SK-N-SH (cell line): Measurements from ENCODE around the gene RXFP3.
"Not testable (repeated sequence)": the region's sequence is repeated elsewhere in the genome, so short reads cannot be mapped to it uniquely, and the experiment has no call there.

Experiments used
- CTCF ChIP-seq: fragments of 200-600 bp; sonication (generic); IDR thresholded peaks from 2 replicates; pipeline ENCODE4 v1.6.1; 2017; ENCODE audit warnings: antibody characterized with exemption, mild to moderate bottlenecking, moderate library complexity
- FOXM1 ChIP-seq: IDR thresholded peaks from 2 replicates; pipeline ENCODE4 v1.4.0; 2012; ENCODE audit warnings: low read depth, mild to moderate bottlenecking
- MAX ChIP-seq: IDR thresholded peaks from 2 replicates; pipeline ENCODE4 v1.4.0; 2012; ENCODE audit warnings: low read depth
- POLR2AphosphoS5 ChIP-seq: IDR thresholded peaks from 2 replicates; pipeline ENCODE4 v1.6.1; 2012; ENCODE audit warnings: low read depth, low read length
- RAD21 ChIP-seq: IDR thresholded peaks from 2 replicates; pipeline ENCODE4 v1.6.1; 2012; ENCODE audit warnings: mild to moderate bottlenecking, low read length
- REST ChIP-seq: IDR thresholded peaks from 2 replicates; pipeline ENCODE4 v1.6.1; 2012; ENCODE audit warnings: mild to moderate bottlenecking, low read depth, low read length, moderate library complexity
- RXRA ChIP-seq: IDR thresholded peaks from 2 replicates; pipeline ENCODE4 v1.4.0; 2012; ENCODE audit warnings: low read depth, mild to moderate bottlenecking, borderline replicate concordance
- YY1 ChIP-seq: IDR thresholded peaks from 2 replicates; pipeline ENCODE4 v1.4.0; 2012; ENCODE audit warnings: low read depth, mild to moderate bottlenecking
- ZBTB33 ChIP-seq: IDR thresholded peaks from 2 replicates; pipeline ENCODE4 v1.4.0; 2012; ENCODE audit warnings: low read depth, borderline replicate concordance

GRCh38 chr5:33906248-33906647 lies 29.9 kb upstream of the RXFP3 start:
- TF ChIP-seq CTCF, YY1, REST, RXRA, MAX, ZBTB33, FOXM1, POLR2AphosphoS5, RAD21: not testable (repeated sequence)
